PC-3 (cell line): ENCODE measurements around the gene IQCF5. TPM values are rescaled to one million over a fixed set of nuclear protein-coding genes. Genes with fewer than 3 reads are reported as not detected.

Experiments used
- ATAC-seq: fragments of 200-7000 bp; cut with Tn5 transposase; 2 replicates; pipeline ENCODE4 v1.9.1; 2020; ENCODE audit warnings: mild to moderate bottlenecking, moderate library complexity
- BruUV-seq: library from RNA; stranded (reverse); fragments of 400-500 nt; replicated peaks from 2 replicates; lab custom pipeline; 2021; lab: Mats Ljungman, UMichigan
- CTCF ChIA-PET: fragments of 300-600 bp; sonication (Branson Sonifier 250); formaldehyde crosslinking; loops from one replicate; lab custom pipeline; 2022; ENCODE audit warnings: antibody characterized with exemption; lab: Charles Lee
- POLR2A ChIA-PET: fragments of 300-600 bp; sonication (Branson Sonifier 250); formaldehyde crosslinking; loops from one replicate; lab custom pipeline; 2022; ENCODE audit warnings: antibody characterized with exemption; ENCODE audit not compliant: unreplicated experiment; lab: Charles Lee
- DNase-seq: peaks from one replicate; pipeline ENCODE4 v3.0.0-alpha.2; 2015
- H2AFZ ChIP-seq: fragments of 300-600 bp; sonication (generic); 2 replicates; pipeline ENCODE4 v1.6.0; 2016; ENCODE audit warnings: antibody characterized with exemption, low read length
- H3F3A ChIP-seq: fragments of 300-600 bp; sonication (generic); one replicate; pipeline ENCODE4 v1.6.0; 2017; ENCODE audit warnings: antibody characterized with exemption, low read length, control low read depth, mild to moderate bottlenecking; ENCODE audit not compliant: unreplicated experiment
- H3K27ac ChIP-seq: fragments of 300-600 bp; sonication (generic); 2 replicates; pipeline ENCODE4 v1.5.1; 2016; ENCODE audit warnings: mild to moderate bottlenecking, low read length
- H3K27me3 ChIP-seq: fragments of 300-600 bp; sonication (generic); 2 replicates; pipeline ENCODE4 v1.6.1; 2016; ENCODE audit warnings: low read length, mixed read lengths
- H3K36me3 ChIP-seq: fragments of 300-600 bp; sonication (generic); 2 replicates; pipeline ENCODE4 v1.6.1; 2016; ENCODE audit warnings: low read depth, mixed run types, low read length, mixed read lengths
- H3K4me1 ChIP-seq: fragments of 300-600 bp; sonication (generic); 2 replicates; pipeline ENCODE4 v1.5.1; 2016; ENCODE audit warnings: low read length; ENCODE audit not compliant: insufficient read depth
- H3K4me2 ChIP-seq: fragments of 300-600 bp; sonication (generic); 2 replicates; pipeline ENCODE4 v1.6.0; 2016; ENCODE audit warnings: low read length
- H3K4me3 ChIP-seq: fragments of 300-600 bp; sonication (generic); 2 replicates; pipeline ENCODE4 v1.5.1; 2016; ENCODE audit warnings: mild to moderate bottlenecking, low read length, mixed read lengths
- H3K79me2 ChIP-seq: fragments of 300-600 bp; sonication (generic); 2 replicates; pipeline ENCODE4 v1.6.1; 2017; ENCODE audit warnings: low read length, mixed read lengths
- H3K9ac ChIP-seq: fragments of 300-600 bp; sonication (generic); 2 replicates; pipeline ENCODE4 v1.6.0; 2016; ENCODE audit warnings: mild to moderate bottlenecking, low read length
- H3K9me2 ChIP-seq: fragments of 300-600 bp; sonication (generic); replicated peaks from 2 replicates; pipeline ENCODE4 v1.6.1; 2016; ENCODE audit warnings: mixed run types, low read length, mixed read lengths
- H3K9me3 ChIP-seq: fragments of 300-600 bp; sonication (generic); 2 replicates; pipeline ENCODE4 v1.6.1; 2016; ENCODE audit warnings: low read length, mixed read lengths
- H4K20me1 ChIP-seq: fragments of 300-600 bp; sonication (generic); 2 replicates; pipeline ENCODE4 v1.6.1; 2016; ENCODE audit warnings: low read length, mixed read lengths
- CTCF ChIP-seq: fragments of 300-600 bp; sonication (generic); conservative IDR thresholded peaks from 2 replicates; pipeline ENCODE4 v1.5.1; 2017; ENCODE audit warnings: antibody characterized with exemption, low read depth, mild to moderate bottlenecking, low read length
- EZH2 ChIP-seq: fragments of 300-600 bp; sonication (generic); IDR thresholded peaks from one replicate; pipeline ENCODE4 v1.6.1; 2017; ENCODE audit warnings: antibody characterized with exemption, mild to moderate bottlenecking, low read length; ENCODE audit not compliant: unreplicated experiment
- EZH2phosphoT487 ChIP-seq: fragments of 300-600 bp; sonication (generic); IDR thresholded peaks from 2 replicates; pipeline ENCODE4 v1.6.1; 2018; ENCODE audit warnings: mild to moderate bottlenecking, antibody characterized with exemption, low read length, borderline replicate concordance
- intact Hi-C: fragments of 100-400 bp; cut with micrococcal nuclease; formaldehyde crosslinking; loops from 2 replicates; pipeline ENCODE4 v1.9.0; 2023
- total RNA-seq: library from RNA; depleted of rRNA; stranded (reverse); fragments of >200 nt; gene quantifications from 2 replicates; pipeline ENCODE4 v1.2.3, GENCODE V29; 2014; rRNA removed

Gene IQCF5
- total RNA-seq, 1 experiment from 2014 or later: not detected

- H3K9me2 ChIP-seq: no peaks in the 10 kb centered on the region
- no peaks in the 10 kb centered on the region for H3K79me2 ChIP-seq
- H4K20me1 ChIP-seq: no peaks in the 10 kb centered on the region
- H3K36me3 ChIP-seq: no peaks in the 10 kb centered on the region
- H3K27me3 ChIP-seq: peaks cover 24% of the 10 kb centered on the region
- no peak overlapping the region for H3K4me2 ChIP-seq
- DNase-seq (no peak), ATAC-seq (no peak)
- no peak overlapping the region for H2AFZ ChIP-seq
- intact Hi-C loops: no loop called here
- H3K4me3 ChIP-seq: no peak overlapping the region
- 0 out of 2 replicates have a peak, but pooled peaks cover 6% of the 10 kb centered on the region for H3K9me3 ChIP-seq
- BruUV-seq: no TSS peak
- ChIA-PET CTCF (no interaction called here), POLR2A (no interaction called here)
- no peak overlapping the region for H3K9ac ChIP-seq
- H3F3A ChIP-seq: no peaks in the 10 kb centered on the region
- no peaks in the 10 kb centered on the region for H3K4me1 ChIP-seq
- TF ChIP-seq CTCF (no peak), EZH2 (no peak), EZH2phosphoT487 (no peak)
- H3K27ac ChIP-seq: no peak overlapping the region
These were observed 45.1 kb downstream of the IQCF5 start for GRCh38 chr3:51830345-51830744.

GRCh38 chr3:51828297-51828696, 47.1 kb downstream of the IQCF5 start:
- no peaks in the 10 kb centered on the region for H3F3A ChIP-seq
- no peaks in the 10 kb centered on the region for H3K4me1 ChIP-seq
- 0 out of 2 replicates have a peak, but pooled peaks cover 6% of the 10 kb centered on the region for H3K9me3 ChIP-seq
- no peaks in the 10 kb centered on the region for H3K9me2 ChIP-seq
- DNase-seq (no peak), ATAC-seq (no peak)
- BruUV-seq: no TSS peak
- H3K9ac ChIP-seq: no peak overlapping the region
- no peaks in the 10 kb centered on the region for H3K79me2 ChIP-seq
- H3K4me3 ChIP-seq: no peak overlapping the region
- no peak overlapping the region for H3K27ac ChIP-seq
- intact Hi-C loops: no loop called here
- H3K36me3 ChIP-seq: no peaks in the 10 kb centered on the region
- ChIA-PET CTCF (no interaction called here), POLR2A (no interaction called here)
- no peak overlapping the region for H3K4me2 ChIP-seq
- H4K20me1 ChIP-seq: no peaks in the 10 kb centered on the region
- no peak for TF ChIP-seq CTCF
- no peak for TF ChIP-seq EZH2
- TF ChIP-seq EZH2phosphoT487: no peak
- H3K27me3 ChIP-seq: peaks cover 21% of the 10 kb centered on the region
- H2AFZ ChIP-seq: no peak overlapping the region

Other genes with a start within 250 kb of the IQCF5 start
- 85.5 and 88.1 TPM in 2 replicates for gene TEX264, start 204.3 kb downstream of the IQCF5 start, total RNA-seq
- 0.07 and 0.17 TPM in 2 replicates for gene GRM2, start 168.5 kb downstream of the IQCF5 start, total RNA-seq
- not detected in 2 replicates for gene IQCF6, start 96.4 kb downstream of the IQCF5 start, total RNA-seq
- gene IQCF2, start 14.0 kb downstream of the IQCF5 start, total RNA-seq: not detected in 2 replicates
- gene IQCF1, start 27.8 kb upstream of the IQCF5 start, total RNA-seq: 0.22 TPM in 1 of 2 replicates, not detected in the other
- 95.0 and 112 TPM in 2 replicates for gene RRP9, start 66.3 kb upstream of the IQCF5 start, total RNA-seq
- gene PARP3, start 66.8 kb upstream of the IQCF5 start, total RNA-seq: 19.3 and 30.5 TPM in 2 replicates
- not detected in 2 replicates for gene GPR62, start 79.8 kb upstream of the IQCF5 start, total RNA-seq
- 45.8 and 59.1 TPM in 2 replicates for gene PCBP4, start 91.9 kb upstream of the IQCF5 start, total RNA-seq
- gene ABHD14B, start 98.4 kb upstream of the IQCF5 start, total RNA-seq: 49.6 and 53.8 TPM in 2 replicates
- gene ABHD14A, start 99.5 kb upstream of the IQCF5 start, total RNA-seq: 22.1 and 23.4 TPM in 2 replicates
- gene ACY1, start 107.9 kb upstream of the IQCF5 start, total RNA-seq: 71.3 and 113 TPM in 2 replicates
- gene RPL29, start 120.3 kb upstream of the IQCF5 start, total RNA-seq: 1,539 and 1,807 TPM in 2 replicates
- gene DUSP7, start 181.0 kb upstream of the IQCF5 start, total RNA-seq: 40.9 and 51.1 TPM in 2 replicates